Stimulated activated CD4-positive, alpha-beta T cell treated with anti-CD3 and anti-CD28 coated beads, Interleukin-4, amount 100 ng/mL, for 24 hours (primary cell): ENCODE results near the gene ZNF79.
"Not testable (repeated sequence)": the region's sequence is repeated elsewhere in the genome, so short reads cannot be mapped to it uniquely, and the experiment has no call there.

ENCODE experiments used
- DNase-seq: peaks from one replicate; pipeline ENCODE4 v3.0.0-alpha.2; 2020

Gene ZNF79

GRCh38 chr9:127458921-127459320 lies 34.7 kb downstream of the ZNF79 start:
- no peak for DNase-seq

- no peak for DNase-seq
Measured at GRCh38 chr9:127463382-127463781, 39.2 kb downstream of the ZNF79 start.

- no peak for DNase-seq
Measured at GRCh38 chr9:127463911-127464310, 39.7 kb downstream of the ZNF79 start.

GRCh38 chr9:127466407-127466917 lies 42.3 kb downstream of the ZNF79 start:
- DNase-seq: not testable (repeated sequence)

GRCh38 chr9:127467621-127468020 lies 43.4 kb downstream of the ZNF79 start:
- no peak for DNase-seq

- DNase-seq: no peak
Measured at GRCh38 chr9:127470662-127471061, 46.5 kb downstream of the ZNF79 start.

- DNase-seq: no peak
Measured at GRCh38 chr9:127473501-127473900, 49.3 kb downstream of the ZNF79 start.

GRCh38 chr9:127473932-127474331 lies 49.8 kb downstream of the ZNF79 start:
- no peak for DNase-seq

- DNase-seq: no peak
Measured at GRCh38 chr9:127474592-127474991, 50.4 kb downstream of the ZNF79 start.

- DNase-seq: no peak
Measured at GRCh38 chr9:127479507-127480081, 55.4 kb downstream of the ZNF79 start.

- DNase-seq: no peak
Measured at GRCh38 chr9:127482662-127483061, 58.5 kb downstream of the ZNF79 start.

- no peak for DNase-seq
Measured at GRCh38 chr9:127485995-127486394, 61.8 kb downstream of the ZNF79 start.

- no peak for DNase-seq
Measured at GRCh38 chr9:127488946-127489345, 64.8 kb downstream of the ZNF79 start.

GRCh38 chr9:127489471-127490115 lies 65.4 kb downstream of the ZNF79 start:
- no peak for DNase-seq

- no peak for DNase-seq
Measured at GRCh38 chr9:127490535-127491230, 66.5 kb downstream of the ZNF79 start.

GRCh38 chr9:127491516-127491915 lies 67.3 kb downstream of the ZNF79 start:
- DNase-seq: no peak

- DNase-seq: no peak
Measured at GRCh38 chr9:127492616-127493015, 68.4 kb downstream of the ZNF79 start.

- no peak for DNase-seq
Measured at GRCh38 chr9:127493592-127494303, 69.6 kb downstream of the ZNF79 start.

GRCh38 chr9:127494304-127494702 lies 70.1 kb downstream of the ZNF79 start:
- DNase-seq: no peak
